B cell (primary cell): ENCODE measurements around the gene TSPAN15. TPM values are rescaled to one million over a fixed set of nuclear protein-coding genes. Genes with fewer than 3 reads are reported as not detected.

Experiments used
- ATAC-seq: fragments of 200-7000 bp; cut with Tn5 transposase; one replicate; pipeline ENCODE4 v1.10.0; 2021; ENCODE audit warnings: low read depth, mild to moderate bottlenecking, moderate number of reproducible peaks, moderate library complexity
- CTCF ChIA-PET: fragments of 350-600 bp; sonication (Branson Sonifier 250); formaldehyde crosslinking; loops from one replicate; lab custom pipeline; 2021; ENCODE audit warnings: antibody characterized with exemption, inconsistent platforms; lab: Charles Lee
- POLR2A ChIA-PET: fragments of 350-600 bp; sonication (Branson Sonifier 250); formaldehyde crosslinking; loops from one replicate; lab custom pipeline; 2021; ENCODE audit warnings: antibody characterized with exemption; lab: Charles Lee
- DNase-seq: peaks from one replicate; pipeline ENCODE4 v3.0.0; 2013
- H2AFZ ChIP-seq: 2 replicates; pipeline ENCODE4 v1.6.1; 2012; ENCODE audit warnings: mild to moderate bottlenecking, low read depth, low read length; ENCODE audit not compliant: insufficient read depth, poor library complexity, severe bottlenecking
- H3K27ac ChIP-seq, 2 donors: 1 replicate in 1 of 2; 2 replicates in 1 of 2; pipeline ENCODE4 v1.5.1; 2012 to 2013; ENCODE audit warnings: low read length in 2 of 2, mild to moderate bottlenecking in 2 of 2, moderate library complexity in 1 of 2
- H3K27me3 ChIP-seq, 4 experiments: fragments of 200-600 bp in 1 of 4; sonication (generic) in 1 of 4; replicated peaks in 1 of 4; 1 replicate in 2 of 4; 2 replicates in 2 of 4; pipeline versions ENCODE4 v1.6.1 to v1.7.0; 2013 to 2016; ENCODE audit warnings: low read length in 3 of 4, mild to moderate bottlenecking in 2 of 4, mixed read lengths in 1 of 4, moderate library complexity in 1 of 4; ENCODE audit not compliant: insufficient read depth in 4 of 4, control insufficient read depth in 3 of 4; ENCODE audit errors: control extremely low read depth in 1 of 4
- H3K36me3 ChIP-seq, 2 experiments: replicated peaks in 1 of 2; 1 replicate in 1 of 2; 2 replicates in 1 of 2; pipeline versions ENCODE4 v1.6.1 to v1.7.1; 2013; ENCODE audit warnings: low read length in 1 of 2; ENCODE audit not compliant: insufficient read depth in 2 of 2, control insufficient read depth in 1 of 2; ENCODE audit errors: control extremely low read depth in 1 of 2, extremely low read depth in 1 of 2
- H3K4me1 ChIP-seq, 2 donors: fragments of 200-600 bp in 1 of 2; sonication (generic) in 1 of 2; 1 replicate in 1 of 2; 2 replicates in 1 of 2; pipeline versions ENCODE4 v1.5.1 to v1.6.1; 2013 to 2017; ENCODE audit warnings: low read length in 2 of 2; ENCODE audit not compliant: control insufficient read depth in 2 of 2, insufficient read depth in 2 of 2
- H3K4me2 ChIP-seq: replicated peaks from 2 replicates; pipeline ENCODE3; 2012; ENCODE audit warnings: mild to moderate bottlenecking, low read depth, low read length; ENCODE audit not compliant: poor library complexity, severe bottlenecking
- H3K4me3 ChIP-seq, 5 experiments: fragments of 200-600 bp in 1 of 5; sonication (generic) in 1 of 5; 1 replicate in 3 of 5; 2 replicates in 2 of 5; pipeline versions ENCODE4 v1.5.1 to v1.7.0; 2011 to 2016; ENCODE audit warnings: low read length in 4 of 5, mild to moderate bottlenecking in 4 of 5, low read depth in 2 of 5, control low read depth in 1 of 5, moderate library complexity in 1 of 5; ENCODE audit not compliant: insufficient read depth in 1 of 5; ENCODE audit errors: control extremely low read depth in 1 of 5, extremely low read depth in 1 of 5
- H3K79me2 ChIP-seq: fragments of 200-600 bp; sonication (generic); one replicate; pipeline ENCODE4 v1.6.0; 2016; ENCODE audit warnings: low read length; ENCODE audit not compliant: control insufficient read depth, insufficient read depth
- H3K9ac ChIP-seq: fragments of 200-600 bp; sonication (generic); 2 replicates; pipeline ENCODE4 v1.6.1; 2017; ENCODE audit warnings: mild to moderate bottlenecking, low read length, moderate library complexity
- H3K9me3 ChIP-seq, 3 donors: one replicate each; pipeline versions ENCODE4 v1.6.1 to v1.7.1; 2013; ENCODE audit warnings: low read length in 2 of 3; ENCODE audit not compliant: control insufficient read depth in 2 of 3, insufficient read depth in 1 of 3; ENCODE audit errors: control extremely low read depth in 1 of 3
- H4K20me1 ChIP-seq: 2 replicates; pipeline ENCODE4 v1.6.0; 2012; ENCODE audit warnings: mild to moderate bottlenecking, low read length; ENCODE audit not compliant: insufficient read depth, control insufficient read depth, poor library complexity, severe bottlenecking
- H3K27ac Mint-ChIP-seq: one replicate; pipeline ENCODE4 v1.8.0; 2021; ENCODE audit warnings: mixed read lengths
- H3K27me3 Mint-ChIP-seq: one replicate; pipeline ENCODE4 v1.8.0; 2021; ENCODE audit warnings: mixed read lengths
- H3K4me1 Mint-ChIP-seq: one replicate; pipeline ENCODE4 v1.8.0; 2021; ENCODE audit warnings: mixed read lengths
- H3K4me3 Mint-ChIP-seq: one replicate; pipeline ENCODE4 v1.8.0; 2021; ENCODE audit warnings: mixed read lengths
- H3K9me3 Mint-ChIP-seq: one replicate; pipeline ENCODE4 v1.8.0; 2022; ENCODE audit warnings: mixed read lengths; ENCODE audit not compliant: insufficient read depth
- EZH2 ChIP-seq: IDR thresholded peaks from 2 replicates; pipeline ENCODE4 v1.6.1; 2012; ENCODE audit warnings: borderline replicate concordance, low read depth, mild to moderate bottlenecking, moderate library complexity, low read length; ENCODE audit not compliant: insufficient read depth, poor library complexity, severe bottlenecking
- WGBS: methylation state at CpG from one replicate; pipeline ENCODE4 v1.1.5; 2013; ENCODE audit warnings: missing lambda C conversion rate; ENCODE audit not compliant: insufficient coverage; 5-methylcytosine and 5-hydroxymethylcytosine counted together
- intact Hi-C: fragments of 100-400 bp; cut with micrococcal nuclease; formaldehyde crosslinking; loops from one replicate; pipeline ENCODE4 v1.10.0; 2022
- polyA plus RNA-seq: library from polyadenylated mRNA; depleted of rRNA; stranded (reverse); fragments of >200 nt; gene quantifications from 2 replicates; pipeline ENCODE4 v1.2.3, GENCODE V29; 2012
- total RNA-seq, 2 donors: library from RNA; stranded (reverse); fragments of 120-200 nt in 1 of 2; gene quantifications; 1 replicate in 1 of 2; 2 replicates in 1 of 2; pipeline versions ENCODE4 v1.2.3 to v1.2.4, GENCODE V29; 2013 to 2022
- TF ChIP-seq, protein P1 (sequence below): fragments of 200-600 bp; IDR thresholded peaks from one replicate; pipeline ENCODE4 v1.8.0; 2022; ENCODE audit warnings: antibody characterized with exemption, mild to moderate bottlenecking

The TSPAN15 gene
- total and polyA plus RNA-seq, 2 donors (not counting 1 experiment from before 2014, with no cell fraction given), result 0.13 to 0.52 TPM

DNA sequence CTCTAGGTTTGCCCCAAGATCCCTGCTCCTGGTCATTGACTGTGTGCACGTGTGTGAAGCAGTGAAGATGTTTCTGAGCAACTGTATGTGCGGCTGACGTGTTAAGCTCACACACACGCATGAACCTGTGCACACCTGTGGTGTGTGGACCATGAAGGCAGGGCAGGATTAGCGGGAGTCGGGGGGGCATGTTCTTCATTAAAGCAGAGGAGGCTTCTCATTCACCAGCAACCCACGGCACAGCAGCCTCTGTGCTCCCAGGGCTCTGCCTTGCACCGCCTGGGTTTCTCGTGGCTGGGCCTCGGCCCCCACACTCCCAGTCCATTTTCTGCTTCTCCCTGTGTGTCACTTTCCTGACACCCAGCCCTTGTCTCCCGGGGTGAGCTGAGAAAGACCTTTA lies 33.7 kb upstream of the TSPAN15 start:
- Histone ChIP-seq H3K9ac (no peak overlapping the region), H4K20me1 (no peaks in the 10 kb centered on the region), H3K9me3 (no peaks in the 10 kb centered on the region), H3K27ac (no peak overlapping the region), H3K4me2 (no peak overlapping the region), H3K4me3 (no peak overlapping the region), H2AFZ (no peak overlapping the region), H3K4me1 (peaks cover 0 to 6% of the 10 kb centered on the region in 2 donors), H3K36me3 (no peaks in the 10 kb centered on the region), H3K27me3 (peaks cover 0 to 11% (median 1%) of the 10 kb centered on the region in 4 experiments), H3K79me2 (no peaks in the 10 kb centered on the region)
- Mint-ChIP-seq H3K27ac (no peak overlapping the region), H3K9me3 (no peaks in the 10 kb centered on the region), H3K4me3 (no peak overlapping the region), H3K4me1 (peaks cover 2% of the 10 kb centered on the region), H3K27me3 (peaks cover 37% of the 10 kb centered on the region)
- CTCF ChIA-PET, result interaction anchor here (0.6 kb wide), 1 partner anchor 181 kb away, joined by 5 read pairs; no protein-coding TSS in a partner anchor
- no peak for ATAC-seq
- no peak for DNase-seq
- WGBS, result 94% methylated on average over 10 of the region's 11 CpGs
- TF ChIP-seq, protein P1, sequence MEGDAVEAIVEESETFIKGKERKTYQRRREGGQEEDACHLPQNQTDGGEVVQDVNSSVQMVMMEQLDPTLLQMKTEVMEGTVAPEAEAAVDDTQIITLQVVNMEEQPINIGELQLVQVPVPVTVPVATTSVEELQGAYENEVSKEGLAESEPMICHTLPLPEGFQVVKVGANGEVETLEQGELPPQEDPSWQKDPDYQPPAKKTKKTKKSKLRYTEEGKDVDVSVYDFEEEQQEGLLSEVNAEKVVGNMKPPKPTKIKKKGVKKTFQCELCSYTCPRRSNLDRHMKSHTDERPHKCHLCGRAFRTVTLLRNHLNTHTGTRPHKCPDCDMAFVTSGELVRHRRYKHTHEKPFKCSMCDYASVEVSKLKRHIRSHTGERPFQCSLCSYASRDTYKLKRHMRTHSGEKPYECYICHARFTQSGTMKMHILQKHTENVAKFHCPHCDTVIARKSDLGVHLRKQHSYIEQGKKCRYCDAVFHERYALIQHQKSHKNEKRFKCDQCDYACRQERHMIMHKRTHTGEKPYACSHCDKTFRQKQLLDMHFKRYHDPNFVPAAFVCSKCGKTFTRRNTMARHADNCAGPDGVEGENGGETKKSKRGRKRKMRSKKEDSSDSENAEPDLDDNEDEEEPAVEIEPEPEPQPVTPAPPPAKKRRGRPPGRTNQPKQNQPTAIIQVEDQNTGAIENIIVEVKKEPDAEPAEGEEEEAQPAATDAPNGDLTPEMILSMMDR, result no peak
- no peak for TF ChIP-seq EZH2
- intact Hi-C loops, result no loop called here
- POLR2A ChIA-PET, result no interaction called here

DNA sequence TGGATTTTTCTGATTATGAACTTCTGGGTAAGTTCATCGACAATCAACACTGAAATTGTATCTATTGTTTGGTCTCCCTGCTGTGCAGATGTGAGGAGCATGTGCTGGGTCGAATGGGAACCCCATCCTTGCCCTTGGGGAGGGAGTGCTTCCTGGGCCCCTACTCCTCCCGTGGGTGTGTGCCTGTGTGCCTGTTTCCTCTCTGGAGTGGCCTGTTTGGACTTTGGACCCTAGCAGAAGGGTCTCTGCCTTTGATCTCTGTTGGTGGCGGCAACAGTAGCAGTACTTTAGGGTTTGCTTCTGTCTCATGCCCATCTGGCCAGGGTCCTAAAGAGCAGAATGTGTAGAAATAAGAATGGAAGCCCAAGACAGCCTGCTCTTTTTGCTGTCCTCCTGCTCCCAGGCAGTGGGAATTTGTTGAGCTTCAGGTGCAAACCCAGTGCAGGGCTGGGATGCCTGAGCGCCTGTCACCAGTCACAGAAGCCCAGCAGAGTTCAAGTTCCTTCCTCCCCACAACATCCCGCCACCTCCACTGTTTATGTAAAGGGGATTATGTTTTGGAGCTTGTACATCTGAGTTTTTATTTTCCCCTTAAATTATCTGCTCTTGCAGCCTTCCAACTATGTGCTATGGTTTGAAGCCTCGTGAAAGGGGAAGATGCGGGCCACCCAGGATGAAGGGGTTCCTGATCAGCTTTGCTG lies 33.1 kb upstream of the TSPAN15 start:
- peaks cover 0 to 4% of the 10 kb centered on the region in 2 donors for H3K4me1 ChIP-seq
- peaks cover 0 to 9% (median 1%) of the 10 kb centered on the region in 4 experiments for H3K27me3 ChIP-seq
- CTCF ChIA-PET, result no interaction called here
- H3K36me3 ChIP-seq, result no peaks in the 10 kb centered on the region
- Mint-ChIP-seq H3K9me3 (no peaks in the 10 kb centered on the region), H3K4me1 (peaks cover under 1% of the 10 kb centered on the region), H3K27me3 (peaks cover 35% of the 10 kb centered on the region), H3K27ac (no peak overlapping the region), H3K4me3 (no peak overlapping the region)
- POLR2A ChIA-PET, result no interaction called here
- intact Hi-C loops, result no loop called here
- H3K4me3 ChIP-seq, result no peak overlapping the region
- no peak overlapping the region for H3K9ac ChIP-seq
- no peaks in the 10 kb centered on the region for H3K79me2 ChIP-seq
- H2AFZ ChIP-seq, result no peak overlapping the region
- H4K20me1 ChIP-seq, result no peaks in the 10 kb centered on the region
- WGBS, result 81% methylated on average over 6 of the region's 8 CpGs
- H3K27ac ChIP-seq, result no peak overlapping the region
- ATAC-seq (no peak), DNase-seq (no peak)
- no peaks in the 10 kb centered on the region for H3K9me3 ChIP-seq
- no peak overlapping the region for H3K4me2 ChIP-seq
- TF ChIP-seq, protein P1, result no peak
- no peak for TF ChIP-seq EZH2
